NCI-H748 (cell line): ENCODE data around the gene TLX1.
A peak's percentile ranks its signal among the peaks of the same experiment; 100 is the strongest.

Source experiments
- DNase-seq: peaks from one replicate; lab custom pipeline; 2025; ENCODE audit not compliant: unreplicated experiment; lab: John Stamatoyannopoulos, UW

TLX1 gene

DNA sequence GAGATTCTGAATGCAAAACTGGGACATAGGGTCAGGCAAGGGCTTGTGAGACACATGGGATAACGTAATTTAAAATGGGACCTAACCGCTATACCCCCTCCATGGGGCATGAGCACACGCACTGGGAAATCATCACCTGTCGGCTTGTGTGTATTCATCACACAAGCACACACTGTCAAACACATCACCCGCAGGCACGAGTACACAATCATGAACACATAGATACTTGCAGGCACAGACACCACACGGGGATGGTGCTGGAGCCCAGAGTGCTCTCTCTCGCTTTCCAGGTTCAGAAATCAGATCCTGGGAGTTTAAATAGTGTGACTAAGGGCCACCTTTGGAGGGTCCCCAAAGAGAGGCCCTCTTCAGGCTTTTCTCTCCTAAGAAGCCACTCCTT lies 19.6 kb upstream of the TLX1 start:
- DNase-seq, result no peak

DNA sequence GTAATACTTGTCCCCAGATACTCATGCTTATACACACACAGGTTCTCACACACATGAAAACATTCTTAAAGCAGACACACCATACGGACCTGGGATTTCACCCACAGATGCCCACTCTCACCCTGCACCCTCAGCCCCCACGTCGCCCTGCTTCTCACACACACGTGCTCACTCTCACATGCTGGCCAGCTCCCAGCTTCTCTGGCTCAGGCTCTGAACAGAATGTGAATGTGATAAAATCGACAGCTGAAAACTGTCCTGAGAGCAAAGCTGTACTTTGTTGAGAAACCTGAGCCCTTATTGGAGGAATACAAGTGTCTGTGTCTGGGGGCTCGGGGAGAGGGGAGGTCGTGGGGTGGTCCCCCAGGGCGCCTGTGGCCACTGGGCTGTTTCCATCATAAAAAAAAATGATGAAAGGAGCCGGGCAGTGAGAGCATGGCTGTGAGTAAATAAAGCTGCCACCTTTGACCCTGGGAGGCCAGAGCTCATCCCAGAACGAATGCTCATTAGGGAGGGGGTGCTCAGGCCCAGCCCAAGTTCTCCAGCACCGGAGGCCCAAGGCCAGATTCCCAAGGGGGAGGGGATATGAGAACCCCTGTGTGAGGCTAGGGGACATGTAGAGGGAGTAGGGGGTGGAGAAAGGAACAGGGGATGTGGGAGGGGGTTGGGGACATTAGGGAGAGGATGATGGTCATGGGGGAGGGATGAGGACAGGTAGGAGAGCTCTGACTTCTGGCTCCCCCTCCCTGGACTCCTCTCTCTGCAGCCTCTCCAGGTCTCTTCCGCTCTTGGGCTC lies 18.1 kb upstream of the TLX1 start:
- DNase-seq, result no peak

DNA sequence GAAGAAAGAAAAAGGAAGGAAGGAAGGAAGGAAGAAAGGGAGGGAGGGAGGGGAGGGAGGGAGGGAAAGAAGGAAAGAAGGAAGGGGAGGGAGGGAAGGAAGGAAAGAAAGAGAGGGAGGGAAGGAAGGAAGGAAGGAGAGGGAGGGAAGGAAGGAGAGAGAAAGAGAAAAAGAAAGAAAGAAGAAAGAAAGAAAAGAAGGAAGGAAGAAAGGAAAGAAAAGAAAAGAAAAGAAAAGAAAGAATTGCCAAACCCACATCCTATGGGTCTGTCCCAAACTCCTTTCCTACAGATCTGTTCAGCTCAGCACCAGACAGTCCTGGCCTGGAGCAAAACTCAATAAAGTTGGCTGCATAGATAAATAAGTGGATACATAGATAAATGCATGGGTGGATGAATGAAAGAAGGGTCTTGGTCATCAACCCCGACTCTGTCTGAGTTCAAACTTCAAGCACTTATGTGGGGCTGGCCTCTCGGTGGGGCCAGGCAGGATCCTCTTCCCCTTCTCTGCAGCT lies 17.2 kb upstream of the TLX1 start:
- DNase-seq, result no peak

DNA sequence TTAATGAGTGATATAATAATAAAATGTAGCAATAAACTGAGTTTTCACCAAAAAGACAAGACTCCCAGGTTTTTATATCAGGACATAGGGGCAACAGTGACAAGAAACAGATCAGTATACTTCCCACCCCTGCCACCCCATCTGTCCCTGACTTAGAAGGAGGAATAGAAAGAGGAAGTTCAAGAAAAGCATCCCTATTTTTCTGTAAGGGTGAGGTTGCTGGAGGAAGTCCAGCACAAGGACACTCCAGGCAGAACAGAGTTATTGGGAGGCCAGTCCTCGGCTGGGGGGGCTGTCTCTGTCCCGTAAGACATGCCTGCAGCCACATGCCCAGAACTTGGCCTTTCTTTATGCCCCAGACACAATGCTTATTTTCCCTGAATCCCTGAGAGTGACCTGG lies 16.5 kb upstream of the TLX1 start:
- DNase-seq, result no peak

DNA sequence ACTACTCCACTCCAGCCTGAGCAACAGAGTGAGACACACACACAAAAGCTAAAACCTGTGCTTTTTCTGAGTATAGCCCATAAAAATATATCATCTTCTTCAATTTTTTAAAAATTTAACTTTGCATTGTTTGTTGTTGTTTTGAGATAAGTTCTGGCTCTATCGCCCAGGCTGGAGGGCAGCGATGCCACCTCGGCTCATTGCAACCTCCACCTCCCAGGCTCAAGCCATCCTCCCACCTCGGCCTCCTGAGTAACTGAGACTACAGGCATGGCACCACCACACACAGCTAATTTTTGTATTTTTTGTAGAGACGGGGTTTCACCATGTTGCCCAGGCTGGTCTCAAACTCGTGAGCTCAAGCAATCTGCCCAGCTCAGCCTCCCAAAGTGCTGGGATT lies 14.3 kb upstream of the TLX1 start:
- no peak for DNase-seq

DNA sequence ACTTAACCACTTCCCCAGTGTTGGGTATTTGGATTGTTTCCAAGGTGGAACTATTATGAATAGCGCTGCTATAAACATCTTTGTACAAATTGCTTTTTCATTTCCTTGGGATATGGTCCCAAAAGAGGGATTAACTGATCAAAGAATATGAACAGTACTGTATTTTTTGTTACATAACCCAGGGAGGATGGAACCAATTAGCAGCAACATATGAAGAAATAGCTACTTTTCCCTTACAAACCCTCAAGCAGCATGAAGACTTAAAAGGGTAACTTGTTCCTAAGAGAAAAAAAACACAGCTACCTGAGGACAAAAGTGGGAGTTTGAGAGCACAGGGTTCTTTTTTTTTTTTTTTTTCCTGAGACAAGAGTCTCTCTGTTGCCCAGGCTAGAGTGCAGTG lies 13.1 kb upstream of the TLX1 start:
- no peak for DNase-seq

DNA sequence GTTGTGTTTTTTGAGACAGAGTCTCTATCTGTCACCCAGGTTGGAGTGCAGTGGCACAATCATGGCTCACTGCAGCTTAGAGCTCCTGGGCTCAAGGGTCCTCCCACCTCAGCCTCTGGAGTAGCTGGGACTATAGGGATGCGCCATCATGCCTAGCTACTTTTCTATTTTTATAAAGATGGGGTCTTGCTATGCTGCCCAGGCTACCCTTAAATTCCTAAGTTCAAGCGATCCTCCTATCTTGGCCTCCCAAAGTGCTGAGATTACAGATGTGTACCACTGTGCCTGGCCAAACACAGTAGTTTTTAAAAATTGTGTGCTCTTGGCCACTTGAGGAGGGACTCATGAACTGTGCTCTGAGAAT lies 10.6 kb upstream of the TLX1 start:
- DNase-seq, result no peak

DNA sequence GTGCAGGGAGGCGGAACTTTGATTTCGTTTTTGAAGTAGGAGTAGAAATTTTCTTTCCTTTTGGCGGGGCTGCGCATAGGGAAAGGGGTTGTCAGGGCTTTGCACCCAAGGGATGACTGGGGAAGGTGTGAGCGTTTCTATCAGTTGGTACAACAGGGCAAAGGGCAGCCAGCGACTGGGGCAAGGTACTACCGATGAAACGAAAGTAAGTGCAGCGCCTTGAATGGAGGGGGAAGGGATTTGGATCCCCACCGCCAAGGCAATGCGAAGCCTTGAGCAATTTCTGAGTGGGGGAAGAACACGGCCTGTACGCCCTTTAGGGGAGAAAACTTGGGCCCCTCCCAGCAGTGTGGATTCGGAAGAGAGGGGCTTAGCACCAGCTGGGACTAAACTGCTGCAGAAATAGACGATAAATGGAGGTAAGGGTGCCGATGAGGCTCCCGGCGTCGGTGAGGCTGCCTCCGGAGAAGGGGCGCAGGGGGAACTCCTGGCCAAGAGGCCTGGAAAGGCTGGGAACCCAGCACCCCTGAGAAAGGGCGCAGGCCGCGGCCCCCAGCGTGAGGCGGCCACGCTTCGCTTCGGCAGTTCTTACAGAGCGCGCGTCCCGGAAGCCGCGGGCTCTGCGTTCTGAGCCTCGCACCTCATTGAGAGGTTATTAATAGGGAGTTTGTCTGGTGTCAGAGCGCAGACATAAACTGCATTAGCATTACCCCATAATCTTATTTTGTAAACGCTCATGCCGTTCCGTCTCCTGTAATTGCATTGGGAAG lies 10.0 kb upstream of the TLX1 start:
- no peak for DNase-seq

DNA sequence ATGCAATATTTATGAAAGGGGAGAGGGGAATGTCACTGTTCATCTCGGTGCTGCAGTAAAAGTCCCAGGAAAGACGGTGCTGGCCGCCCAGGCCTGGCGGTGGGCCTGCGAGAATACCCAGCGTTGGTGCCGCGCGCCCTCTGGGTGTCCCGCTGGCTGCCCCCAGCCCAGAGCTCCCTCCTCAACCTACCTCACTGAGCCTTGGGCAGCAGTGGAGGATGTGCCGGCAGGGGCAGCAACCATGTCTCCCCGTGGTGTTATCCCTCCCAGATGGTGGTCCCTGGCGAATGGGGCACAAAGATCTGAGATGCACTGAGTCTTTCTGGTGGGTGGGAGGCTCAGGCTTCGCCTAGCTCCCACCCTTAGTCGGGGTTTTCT lies 9.5 kb upstream of the TLX1 start:
- no peak for DNase-seq

DNA sequence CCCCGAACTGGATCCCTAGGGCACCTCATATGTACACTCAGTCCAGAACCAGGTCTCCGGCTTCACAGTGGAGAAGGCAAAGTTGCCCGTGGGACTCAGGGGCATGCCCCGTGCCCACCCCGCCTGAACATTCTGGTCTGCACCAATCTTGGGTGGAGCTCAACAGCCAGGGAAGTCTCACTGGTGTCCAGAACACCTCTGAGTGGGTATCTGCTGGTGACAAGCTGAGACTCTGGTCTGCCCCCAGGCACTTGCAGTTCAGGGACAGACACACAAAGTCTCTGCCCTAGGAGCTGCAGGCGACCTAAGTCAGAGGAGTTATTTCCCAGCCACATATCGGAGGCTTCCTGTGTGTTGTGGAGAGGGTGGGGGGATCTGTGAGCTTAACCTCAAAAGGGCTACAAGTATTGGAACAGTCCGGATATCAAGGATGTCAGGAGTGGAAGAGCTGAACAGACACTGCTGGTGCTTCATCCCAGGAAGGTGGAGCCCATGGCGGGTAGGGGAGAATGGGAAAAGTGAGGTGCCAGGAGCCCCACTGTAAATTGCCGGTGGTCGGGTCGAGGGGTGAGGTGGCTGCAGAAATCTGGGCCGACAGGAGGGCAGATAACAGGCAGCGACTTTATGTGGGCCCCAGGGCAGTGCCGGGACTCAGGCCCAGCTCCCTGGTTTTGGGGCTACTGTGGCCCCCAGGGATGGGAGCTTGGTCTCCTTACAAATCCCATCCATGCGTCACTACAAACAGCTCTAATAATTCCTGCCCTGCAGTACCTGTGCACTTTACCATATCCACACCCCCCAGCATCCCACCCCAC lies 8.6 kb upstream of the TLX1 start:
- DNase-seq, result no peak

DNA sequence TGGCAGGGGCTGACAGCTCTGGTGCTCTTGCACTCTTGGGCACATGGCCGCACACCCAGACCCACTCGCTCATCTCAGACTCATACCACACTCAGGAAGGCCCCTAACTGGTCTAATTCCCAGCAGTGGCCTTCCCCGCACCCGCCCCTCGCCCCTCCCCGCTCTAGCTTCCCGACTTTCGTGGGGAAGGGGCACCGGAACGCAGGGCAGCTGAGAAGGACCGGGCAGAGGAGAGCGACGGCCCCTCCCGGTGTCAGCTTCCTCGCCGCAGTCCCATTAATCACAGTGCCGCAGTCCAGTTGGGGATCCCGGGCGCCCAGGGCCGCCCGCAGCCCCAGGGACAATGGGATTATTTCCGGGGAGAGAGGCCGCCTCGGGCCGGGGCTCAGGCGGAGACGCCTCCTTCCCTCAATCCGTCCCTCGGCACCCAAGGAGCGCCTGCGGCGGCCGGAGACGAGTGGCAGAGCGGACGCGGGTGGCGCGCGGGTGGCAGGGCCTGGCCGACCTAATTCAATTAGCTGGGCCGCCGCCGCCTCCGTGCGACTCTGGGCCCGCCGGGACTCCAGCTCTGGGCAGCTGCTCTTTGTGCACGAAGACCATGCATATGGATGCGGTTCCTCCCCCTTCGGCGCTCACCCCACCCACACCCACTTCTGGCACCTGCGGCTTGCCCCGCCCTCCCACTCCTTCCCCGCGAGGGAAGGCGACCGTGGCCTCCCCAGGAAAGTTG lies 7.8 kb upstream of the TLX1 start:
- DNase-seq, result peak; percentile 56

DNA sequence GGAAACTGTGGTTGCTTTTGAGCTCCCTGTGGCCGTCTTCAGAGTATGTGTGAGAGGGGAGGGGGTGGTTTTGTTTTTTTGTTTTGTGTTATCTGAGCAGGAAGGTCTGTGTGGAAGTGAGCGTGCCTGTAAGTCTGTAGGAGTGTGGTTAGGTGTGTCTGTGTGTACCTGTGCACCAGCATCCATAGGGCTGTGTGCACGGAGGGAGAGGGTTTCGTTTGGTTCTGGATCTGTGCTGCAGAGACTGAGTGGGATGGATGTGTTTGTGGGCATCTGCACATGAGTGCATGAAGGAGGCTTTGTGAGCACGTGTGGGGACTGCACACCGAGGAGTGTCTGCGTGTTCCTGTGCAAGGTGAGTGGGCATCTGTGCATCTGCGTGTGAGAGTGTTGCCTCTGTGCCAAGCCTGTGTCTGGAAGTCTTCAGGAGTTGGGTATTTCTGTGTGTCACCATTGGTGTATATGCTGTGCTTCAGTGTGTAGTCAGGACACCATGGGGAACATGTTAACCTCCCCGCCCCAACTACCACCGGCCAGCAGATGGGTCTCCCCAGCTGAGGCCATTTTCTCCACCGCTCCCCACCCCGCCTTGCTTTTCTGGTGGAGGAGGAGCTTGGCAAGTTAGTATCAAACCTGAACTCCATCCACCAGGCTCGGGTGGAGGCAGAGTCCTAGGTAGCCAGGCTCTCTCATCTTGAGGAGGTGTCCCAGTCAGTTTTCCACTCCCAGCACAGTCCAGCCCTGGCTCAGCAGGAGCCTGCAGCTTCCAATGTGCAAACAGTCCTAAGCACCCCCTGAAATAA lies 7.1 kb upstream of the TLX1 start:
- no peak for DNase-seq

DNA sequence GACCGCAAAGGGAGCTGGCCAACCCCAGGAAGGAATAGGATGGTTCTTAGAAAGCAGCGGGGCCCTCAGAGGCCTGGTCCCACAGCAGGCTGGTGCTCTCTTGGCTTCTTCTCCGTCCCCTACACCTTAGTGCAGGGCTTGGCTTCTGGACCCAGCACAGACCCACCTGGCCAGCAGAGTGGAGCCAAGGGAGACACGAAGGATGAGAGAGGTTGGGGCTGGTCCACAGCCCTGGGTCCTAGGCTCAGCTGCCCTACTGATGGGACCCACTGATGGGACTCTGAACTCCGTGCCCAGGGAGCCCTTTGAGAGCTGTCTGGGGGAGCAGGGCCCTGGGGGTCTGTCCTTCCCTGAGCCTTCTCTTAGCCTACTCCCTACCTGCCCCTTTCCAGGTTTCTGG lies 6.2 kb upstream of the TLX1 start:
- no peak for DNase-seq

DNA sequence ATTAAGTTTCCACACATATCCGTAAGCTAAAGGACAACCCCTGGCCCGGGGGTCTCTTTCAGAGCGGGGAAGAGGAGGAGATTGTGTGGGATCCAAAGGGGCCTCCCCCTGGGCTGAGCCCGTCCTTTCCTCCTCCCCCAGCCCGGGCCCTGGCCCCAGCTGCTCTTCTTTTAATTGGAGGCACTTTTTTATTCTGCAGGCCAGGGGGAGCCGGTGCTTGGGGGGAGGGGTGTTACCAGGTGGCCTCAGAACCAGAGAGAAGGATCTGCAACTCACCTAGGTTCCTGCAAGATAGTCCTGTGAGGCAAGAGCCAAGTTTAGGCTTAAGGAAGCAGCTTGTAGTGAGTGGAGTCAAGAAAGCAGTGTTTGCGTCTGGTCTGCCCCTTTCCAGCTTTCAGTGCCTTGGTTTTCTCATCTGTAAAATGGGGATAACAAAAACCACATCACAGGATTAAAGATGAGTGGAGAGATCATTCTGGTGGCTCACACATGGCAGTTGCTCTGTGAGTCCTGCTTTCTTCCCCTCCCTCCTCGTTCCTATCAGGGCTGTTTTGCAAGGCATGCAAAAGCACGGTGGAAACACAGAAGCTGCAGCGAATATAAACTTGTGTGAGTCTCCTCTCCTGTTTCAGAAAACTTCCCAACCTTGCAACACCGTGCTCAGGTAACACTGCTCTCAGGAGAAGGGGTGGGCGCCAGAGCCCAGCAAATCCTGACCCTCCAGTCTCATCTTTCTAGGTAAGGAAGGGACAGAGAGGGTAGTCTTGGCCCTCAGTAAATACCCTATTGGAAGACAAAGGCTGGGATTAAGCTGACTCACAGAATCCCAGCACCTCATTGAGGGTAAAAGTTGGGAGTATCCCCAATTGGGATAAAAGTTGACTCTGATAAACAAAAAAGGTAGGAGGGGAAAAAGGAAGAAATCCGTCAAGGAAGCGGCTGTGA lies 4.1 kb upstream of the TLX1 start:
- no peak for DNase-seq

DNA sequence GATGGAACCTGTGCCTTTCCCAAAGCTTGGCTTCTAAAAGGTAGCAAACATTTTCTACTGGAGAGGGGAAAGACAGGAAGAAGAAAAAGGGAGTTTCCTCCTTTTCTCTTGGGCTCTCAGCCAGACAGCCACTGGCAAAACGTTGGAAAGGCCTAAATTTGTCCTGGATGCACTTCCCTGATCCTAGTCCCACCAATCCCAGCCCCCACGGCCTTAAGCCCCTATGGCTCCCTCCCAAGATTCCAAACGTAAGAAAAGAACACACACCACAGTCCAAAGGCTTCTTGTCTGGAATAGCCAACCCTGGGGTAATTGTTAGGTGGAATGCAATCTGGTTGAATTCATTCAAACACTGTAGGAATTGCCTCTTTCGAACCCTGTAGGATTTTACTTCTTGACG lies 959 bp upstream of the TLX1 start:
- DNase-seq, result no peak

DNA sequence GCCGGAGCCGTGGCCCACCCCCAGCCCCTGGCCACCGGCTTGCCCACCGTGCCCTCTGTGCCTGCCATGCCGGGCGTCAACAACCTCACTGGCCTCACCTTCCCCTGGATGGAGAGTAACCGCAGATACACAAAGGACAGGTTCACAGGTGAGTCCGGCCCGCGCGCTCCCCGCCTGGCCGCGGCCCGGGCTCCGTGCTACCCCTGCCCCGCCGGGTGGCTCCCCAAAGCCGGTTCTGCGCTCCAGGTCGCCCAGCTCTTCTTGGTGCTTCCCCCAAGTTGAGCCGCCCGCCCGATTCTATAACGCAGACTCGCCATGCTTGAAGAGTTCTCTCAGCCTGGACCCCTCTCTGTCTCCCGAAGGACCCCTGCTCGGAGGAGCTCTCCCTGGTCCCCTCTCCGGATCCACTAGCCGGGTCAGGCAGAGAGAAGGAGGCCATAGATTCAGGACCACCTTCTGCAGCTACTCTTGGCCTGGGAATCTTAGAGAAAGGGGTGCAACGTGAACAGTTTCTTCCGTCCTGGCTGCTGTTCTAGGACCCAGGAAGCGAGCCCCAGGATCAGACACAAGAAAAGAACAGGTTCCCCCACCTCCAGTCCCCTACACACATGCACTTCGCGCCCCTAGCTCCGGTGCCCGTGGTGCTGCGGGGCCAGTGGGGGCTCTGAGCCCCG lies 999 bp downstream of the TLX1 start:
- DNase-seq, result no peak

DNA sequence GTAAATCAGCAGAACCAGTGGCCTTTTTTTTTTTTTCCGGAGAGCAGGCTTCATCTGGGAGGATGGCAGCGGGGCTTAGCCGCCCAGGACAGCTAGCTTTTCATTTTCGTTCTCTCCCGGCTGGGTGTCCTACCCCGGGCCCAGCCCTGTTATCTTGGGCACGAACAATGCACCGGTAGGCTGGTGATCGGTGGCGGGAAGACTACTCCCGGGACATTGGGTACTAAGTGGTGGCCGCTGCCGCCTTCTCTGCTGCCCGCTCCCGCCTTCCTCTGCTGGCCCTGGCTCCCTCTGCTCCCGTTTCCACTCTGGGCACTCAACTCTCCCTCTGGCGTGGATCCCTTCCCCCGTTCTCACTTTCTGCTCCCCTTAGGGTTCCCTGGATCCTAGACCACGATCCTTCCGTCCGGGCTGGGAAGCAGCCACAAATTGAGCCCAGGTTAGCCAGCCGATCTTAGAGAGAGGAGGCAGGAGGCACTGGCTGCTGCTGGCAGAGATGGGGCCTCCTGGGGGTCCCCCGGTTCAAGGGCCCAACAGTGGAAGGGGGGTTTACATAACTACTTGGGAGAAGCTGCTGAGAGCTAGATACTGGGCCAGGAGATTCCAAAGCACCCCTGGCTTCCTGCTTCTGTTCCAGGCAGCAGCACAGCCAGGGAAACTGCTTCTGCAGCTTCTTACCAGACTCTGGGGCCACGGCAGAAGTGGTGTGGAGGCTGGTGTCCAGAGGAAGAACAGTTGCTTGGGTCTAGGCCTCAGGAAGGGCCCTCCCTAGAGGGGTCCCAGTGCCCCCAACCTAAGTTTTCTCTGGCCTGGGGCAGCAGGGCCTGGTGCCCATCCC lies 1.8 kb downstream of the TLX1 start:
- no peak for DNase-seq
